Testis (tissue), 3 donors: ENCODE data around the gene ZSCAN21. TPM values are rescaled to one million over a fixed set of nuclear protein-coding genes. Genes with fewer than 3 reads are reported as not detected.

Experiments
- DNase-seq: peaks from one replicate; pipeline ENCODE4 v3.0.0-alpha.2; 2019
- H3K27ac ChIP-seq, 2 donors: fragments of 200-600 bp; sonication (generic); one replicate each; pipeline ENCODE4 v1.5.1; 2019
- H3K27me3 ChIP-seq: fragments of 200-600 bp; sonication (generic); one replicate; pipeline ENCODE4 v1.5.1; 2019
- H3K36me3 ChIP-seq: fragments of 200-600 bp; sonication (generic); one replicate; pipeline ENCODE4 v1.5.1; 2017; ENCODE audit warnings: low read depth; ENCODE audit errors: missing control alignments
- H3K4me1 ChIP-seq: fragments of 200-600 bp; sonication (generic); one replicate; pipeline ENCODE4 v1.5.1; 2019
- H3K4me3 ChIP-seq, 2 donors: fragments of 200-600 bp; sonication (generic); one replicate each; pipeline ENCODE4 v1.5.1; 2017 to 2019
- H3K9me3 ChIP-seq: fragments of 200-600 bp; sonication (generic); one replicate; pipeline ENCODE4 v1.5.1; 2017
- POLR2A ChIP-seq: fragments of 450-650 bp; IDR thresholded peaks from one replicate; pipeline ENCODE4 v1.6.1; 2017; ENCODE audit warnings: antibody characterized with exemption, mild to moderate bottlenecking, moderate library complexity
- WGBS, 2 donors: methylation state at CpG; one replicate each; pipeline ENCODE4 v1.1.5; 2018; 5-methylcytosine and 5-hydroxymethylcytosine counted together
- intact Hi-C: fragments of 100-400 bp; cut with DNase I; formaldehyde crosslinking; loops from one replicate; pipeline ENCODE4 v1.15.1; 2023; ENCODE audit warnings: low total_unique reads
- polyA plus RNA-seq: library from polyadenylated mRNA; stranded (reverse); fragments of 350-450 nt; fragmentation: Illumina TruSeq; extraction: RNeasy Lipid Tissue Mini Kit (QIAGEN cat#74804); gene quantifications from one replicate; pipeline ENCODE4 v1.2.3, GENCODE V29; 2014; ENCODE audit warnings: low read depth, low replicate concordance; ENCODE audit not compliant: insufficient read depth
- total RNA-seq, 2 donors: library from RNA; depleted of rRNA; stranded (reverse); fragments of >200 nt; gene quantifications; one replicate each; pipeline ENCODE4 v1.2.3, GENCODE V29; 2016
- TF ChIP-seq, protein P1 (sequence below), 3 experiments: fragments of 450-650 bp in 2 of 3; fragments of 200-600 bp in 1 of 3; sonication (generic) in 1 of 3; IDR thresholded peaks; one replicate each; pipeline ENCODE4 v1.5.1; 2016 to 2019; ENCODE audit warnings: antibody characterized with exemption in 3 of 3, mild to moderate bottlenecking in 2 of 3, moderate library complexity in 1 of 3

The ZSCAN21 gene
- total and polyA plus RNA-seq, 3 donors from 2014 or later = 21.3 to 50.3 (median 36.3) TPM

DNA sequence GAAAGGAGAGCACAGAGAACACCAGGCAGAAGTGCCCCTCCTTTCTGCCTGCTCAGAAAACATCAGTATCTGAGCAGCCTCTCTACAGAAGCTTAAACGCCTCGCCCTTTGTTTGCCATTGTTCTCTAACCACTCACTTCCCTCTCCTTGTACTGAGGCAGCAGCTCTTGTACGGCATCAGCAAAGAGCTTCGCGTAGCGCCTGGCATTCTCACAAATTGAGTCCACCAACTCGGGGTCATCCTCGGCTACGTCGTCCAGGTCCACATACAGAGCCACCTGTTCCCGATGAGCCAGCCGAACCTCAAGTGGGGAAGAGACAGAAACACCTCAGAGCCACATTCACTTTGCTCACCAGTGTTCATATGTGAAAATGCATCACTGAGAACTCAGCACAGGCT, 49.9 kb downstream of the ZSCAN21 start:
- Histone ChIP-seq H3K36me3 (no peaks in the 10 kb centered on the region), H3K27ac (peak overlapping the region in 1 of 2 donors; percentile 93), H3K27me3 (no peaks in the 10 kb centered on the region), H3K4me1 (no peaks in the 10 kb centered on the region), H3K4me3 (no peak overlapping the region), H3K9me3 (no peaks in the 10 kb centered on the region)
- intact Hi-C loops = no loop called here
- TF ChIP-seq, protein P1, sequence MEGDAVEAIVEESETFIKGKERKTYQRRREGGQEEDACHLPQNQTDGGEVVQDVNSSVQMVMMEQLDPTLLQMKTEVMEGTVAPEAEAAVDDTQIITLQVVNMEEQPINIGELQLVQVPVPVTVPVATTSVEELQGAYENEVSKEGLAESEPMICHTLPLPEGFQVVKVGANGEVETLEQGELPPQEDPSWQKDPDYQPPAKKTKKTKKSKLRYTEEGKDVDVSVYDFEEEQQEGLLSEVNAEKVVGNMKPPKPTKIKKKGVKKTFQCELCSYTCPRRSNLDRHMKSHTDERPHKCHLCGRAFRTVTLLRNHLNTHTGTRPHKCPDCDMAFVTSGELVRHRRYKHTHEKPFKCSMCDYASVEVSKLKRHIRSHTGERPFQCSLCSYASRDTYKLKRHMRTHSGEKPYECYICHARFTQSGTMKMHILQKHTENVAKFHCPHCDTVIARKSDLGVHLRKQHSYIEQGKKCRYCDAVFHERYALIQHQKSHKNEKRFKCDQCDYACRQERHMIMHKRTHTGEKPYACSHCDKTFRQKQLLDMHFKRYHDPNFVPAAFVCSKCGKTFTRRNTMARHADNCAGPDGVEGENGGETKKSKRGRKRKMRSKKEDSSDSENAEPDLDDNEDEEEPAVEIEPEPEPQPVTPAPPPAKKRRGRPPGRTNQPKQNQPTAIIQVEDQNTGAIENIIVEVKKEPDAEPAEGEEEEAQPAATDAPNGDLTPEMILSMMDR (IDR thresholded peaks at IDR 0.05) = no peak
- no peak for TF ChIP-seq POLR2A
- 44 to 52% methylated on average over 11 to 12 of the region's 12 CpGs for WGBS, 2 donors
- no peak for DNase-seq

DNA sequence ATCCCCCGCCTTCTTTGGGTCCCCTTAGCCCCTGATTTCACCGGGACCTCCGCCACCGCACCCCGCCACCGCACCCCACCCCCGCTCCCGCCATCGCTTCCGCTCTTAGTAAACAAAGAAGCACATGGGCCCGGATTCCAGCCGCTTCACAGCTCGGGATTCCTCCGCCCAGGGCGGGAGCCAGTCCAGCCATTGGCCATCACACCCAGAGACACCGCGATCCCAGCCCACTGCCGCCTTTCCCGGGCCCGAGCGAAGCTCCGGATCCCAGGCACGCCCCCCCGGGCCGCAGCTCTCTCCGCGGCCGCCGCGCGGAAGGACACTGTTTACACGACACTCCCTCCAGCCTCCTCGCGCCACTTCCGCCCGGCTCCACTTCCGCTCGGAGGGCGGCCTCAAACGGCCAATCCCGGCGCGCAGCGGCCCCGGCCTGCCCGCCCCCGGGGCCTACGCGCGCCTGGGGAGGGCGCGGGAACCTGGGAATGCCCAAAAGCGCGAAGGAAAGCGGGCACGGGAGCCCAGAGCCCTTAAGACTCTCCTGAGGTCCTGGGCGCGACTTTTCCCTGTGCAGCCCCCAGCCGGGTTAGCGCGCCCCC, 50.9 kb downstream of the ZSCAN21 start:
- Histone ChIP-seq H3K27me3 (no peaks in the 10 kb centered on the region), H3K4me1 (no peaks in the 10 kb centered on the region), H3K36me3 (no peaks in the 10 kb centered on the region), H3K9me3 (no peaks in the 10 kb centered on the region), H3K27ac (peak overlapping the region; percentile 66 to 93), H3K4me3 (peak overlapping the region; percentile 71 to 85)
- peak; percentile 96 for DNase-seq
- TF ChIP-seq POLR2A = no peak
- TF ChIP-seq, protein P1 (IDR thresholded peaks at IDR 0.05) = peak in 1 of 3 experiments; percentile 8
- intact Hi-C loops = no loop called here
- WGBS, 2 donors = 0 to 2% methylated on average over 10 to 58 of the region's 61 CpGs

DNA sequence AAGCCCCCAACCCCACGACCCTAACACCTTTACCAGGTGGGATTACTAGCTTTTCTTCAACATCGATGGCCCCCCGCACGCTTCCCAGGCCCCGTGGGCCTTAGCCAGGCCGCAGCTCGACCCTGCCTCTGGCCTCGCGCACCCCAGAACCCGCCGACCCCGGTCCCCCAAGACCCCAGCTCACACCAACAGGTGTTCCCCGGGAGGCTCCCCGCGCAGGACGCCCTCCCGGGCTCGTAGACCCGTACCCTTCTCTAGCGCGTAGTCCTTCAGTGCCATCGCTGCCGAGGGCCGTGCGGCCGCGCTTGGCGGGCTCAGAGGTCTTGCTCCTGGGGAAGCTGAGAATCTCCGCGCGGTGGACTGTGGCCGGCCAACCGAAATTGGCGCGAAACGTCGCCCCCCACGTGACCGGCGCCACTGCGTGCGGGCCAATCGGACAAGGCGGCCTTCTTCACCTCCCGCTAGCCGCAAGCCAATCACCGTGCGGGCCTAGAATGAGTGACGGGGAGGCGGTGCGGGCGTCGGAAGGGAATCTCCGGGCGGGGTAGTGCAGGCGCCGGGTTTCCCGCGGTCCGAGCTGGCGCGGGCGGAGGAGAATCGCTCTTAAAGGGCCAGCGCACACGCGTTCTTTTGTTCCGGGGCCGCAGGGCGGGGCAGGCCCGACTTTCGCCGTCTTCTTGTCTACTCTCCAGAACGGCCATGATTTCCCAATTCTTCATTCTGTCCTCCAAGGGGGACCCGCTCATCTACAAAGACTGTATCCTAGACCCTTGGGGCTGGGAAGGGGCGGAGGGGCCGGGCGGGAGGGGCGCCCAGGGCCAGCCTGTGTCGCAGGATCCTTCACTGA, 51.7 kb downstream of the ZSCAN21 start, which contains the start of the genes AP4M1 and MCM7:
TSS of gene AP4M1 (plus strand) at position 628 of the 847 bp plus-strand sequence. CDS start at position 700, 72 bp downstream.
TSS of gene MCM7 (minus strand) at position 382 of the 847 bp plus-strand sequence. CDS start at position 279, 103 bp downstream.
- Histone ChIP-seq H3K27me3 (no peaks in the 10 kb centered on the region), H3K27ac (peak within 1 kb of the TSS; percentile 73 to 93), H3K9me3 (no peaks in the 10 kb centered on the region), H3K4me3 (peak within 1 kb of the TSS; percentile 71 to 85), H3K4me1 (no peaks in the 10 kb centered on the region), H3K36me3 (no peaks in the 10 kb centered on the region)
- intact Hi-C loops = no loop called here
- TF ChIP-seq POLR2A = no peak
- TF ChIP-seq, protein P1 (IDR thresholded peaks at IDR 0.05) = no peak
- WGBS, 2 donors = 0% methylated on average over 9 to 80 of the region's 80 CpGs
- DNase-seq = peak; percentile 99

DNA sequence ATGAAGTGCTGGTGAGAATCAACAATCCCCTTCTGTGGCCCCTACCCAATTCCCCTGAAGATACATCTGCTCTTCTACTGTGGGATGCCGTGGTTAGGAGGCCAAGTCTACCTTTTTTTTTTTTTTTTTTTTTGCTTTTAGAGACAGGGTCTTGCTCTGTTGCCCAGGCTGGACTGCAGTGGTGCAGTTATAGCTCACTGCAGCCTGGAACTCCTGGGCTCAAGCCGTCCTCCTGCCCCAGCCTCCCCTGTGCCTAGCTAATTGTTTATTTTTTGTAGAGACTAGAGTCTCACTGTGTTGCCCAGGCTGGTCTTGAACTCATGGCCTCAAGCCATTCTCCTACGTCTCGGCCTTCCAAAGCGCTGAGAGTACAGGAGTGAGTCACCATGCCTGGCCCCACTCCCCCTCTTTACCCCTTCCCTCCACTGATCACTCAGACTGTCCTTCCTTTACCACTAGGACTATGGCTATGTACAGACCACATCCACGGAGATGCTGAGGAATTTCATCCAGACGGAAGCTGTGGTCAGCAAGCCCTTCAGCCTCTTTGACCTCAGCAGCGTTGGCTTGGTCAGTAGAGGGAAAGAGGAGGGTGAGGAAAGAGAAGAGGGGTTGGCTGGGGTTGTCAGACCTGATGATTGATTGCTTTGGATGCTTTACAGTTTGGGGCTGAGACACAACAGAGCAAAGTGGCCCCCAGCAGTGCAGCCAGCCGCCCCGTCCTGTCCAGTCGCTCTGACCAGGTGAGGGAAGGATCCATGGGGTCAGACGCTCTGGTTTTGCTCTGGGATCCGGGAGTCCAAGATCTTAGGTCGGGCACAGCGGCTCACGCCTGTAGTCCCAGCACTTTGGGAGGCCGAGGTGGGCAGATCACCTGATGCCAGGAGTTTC, 53.6 kb downstream of the ZSCAN21 start:
- Histone ChIP-seq H3K4me3 (no peak overlapping the region), H3K9me3 (no peaks in the 10 kb centered on the region), H3K27me3 (no peaks in the 10 kb centered on the region), H3K27ac (no peak overlapping the region), H3K4me1 (no peaks in the 10 kb centered on the region), H3K36me3 (no peaks in the 10 kb centered on the region)
- intact Hi-C loops = no loop called here
- 86 to 90% methylated on average over 16 to 17 of the region's 17 CpGs for WGBS, 2 donors
- TF ChIP-seq POLR2A = no peak
- TF ChIP-seq, protein P1 (IDR thresholded peaks at IDR 0.05) = no peak
- no peak for DNase-seq
